Stimulated activated CD8-positive, alpha-beta memory T cell treated with anti-CD3 and anti-CD28 coated beads, Interleukin-12 subunit alpha, Interleukin-12 subunit beta, amount 100 ng/mL, for 4 hours (primary cell): ENCODE data around the gene ERVW-1.

ENCODE experiments used
- DNase-seq: peaks from one replicate; pipeline ENCODE4 v3.0.0-alpha.2; 2020; ENCODE audit warnings: low read depth

Gene ERVW-1

DNA sequence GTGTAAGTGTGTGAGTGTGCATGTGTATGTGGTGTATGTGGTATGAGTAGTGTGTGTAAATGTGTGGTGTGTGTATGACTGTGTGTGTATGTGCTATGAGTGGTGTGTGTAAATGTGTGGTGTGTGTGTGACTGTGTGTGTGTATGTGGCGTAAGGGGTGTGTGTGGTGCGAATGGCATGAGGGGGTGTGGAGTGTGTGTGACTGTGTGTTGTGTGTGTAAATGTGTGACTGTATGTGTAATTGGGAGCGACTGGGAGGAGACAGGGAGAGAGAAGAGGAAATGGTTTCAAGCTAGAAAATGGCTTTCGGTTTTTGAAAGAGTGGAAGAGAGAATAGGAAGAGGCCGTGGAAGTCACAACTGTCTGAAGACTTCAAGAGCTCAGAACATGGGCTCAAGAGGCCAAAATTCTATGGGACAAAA is 54.0 kb downstream of the ERVW-1 start:
- DNase-seq: no peak

DNA sequence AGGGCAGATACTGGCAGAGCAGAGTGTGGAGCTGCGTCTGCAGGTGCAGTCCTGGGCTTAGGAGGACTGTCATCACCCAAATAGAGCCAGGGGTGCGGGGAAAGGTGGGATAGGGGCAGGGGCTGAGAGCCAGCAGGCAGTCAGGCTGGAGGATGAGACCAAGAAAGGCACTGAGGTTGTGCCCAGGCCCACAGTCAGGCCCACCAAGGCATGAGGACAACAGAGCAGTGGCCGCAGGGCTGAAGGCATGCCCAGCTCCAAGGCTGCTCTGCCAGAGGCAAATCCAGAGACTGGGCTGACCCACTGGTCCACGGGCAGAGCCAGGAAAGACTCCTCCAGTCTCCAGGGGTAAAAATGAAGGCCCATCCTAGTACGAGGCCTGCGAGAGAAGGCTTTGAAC is 54.8 kb downstream of the ERVW-1 start:
- DNase-seq: no peak

DNA sequence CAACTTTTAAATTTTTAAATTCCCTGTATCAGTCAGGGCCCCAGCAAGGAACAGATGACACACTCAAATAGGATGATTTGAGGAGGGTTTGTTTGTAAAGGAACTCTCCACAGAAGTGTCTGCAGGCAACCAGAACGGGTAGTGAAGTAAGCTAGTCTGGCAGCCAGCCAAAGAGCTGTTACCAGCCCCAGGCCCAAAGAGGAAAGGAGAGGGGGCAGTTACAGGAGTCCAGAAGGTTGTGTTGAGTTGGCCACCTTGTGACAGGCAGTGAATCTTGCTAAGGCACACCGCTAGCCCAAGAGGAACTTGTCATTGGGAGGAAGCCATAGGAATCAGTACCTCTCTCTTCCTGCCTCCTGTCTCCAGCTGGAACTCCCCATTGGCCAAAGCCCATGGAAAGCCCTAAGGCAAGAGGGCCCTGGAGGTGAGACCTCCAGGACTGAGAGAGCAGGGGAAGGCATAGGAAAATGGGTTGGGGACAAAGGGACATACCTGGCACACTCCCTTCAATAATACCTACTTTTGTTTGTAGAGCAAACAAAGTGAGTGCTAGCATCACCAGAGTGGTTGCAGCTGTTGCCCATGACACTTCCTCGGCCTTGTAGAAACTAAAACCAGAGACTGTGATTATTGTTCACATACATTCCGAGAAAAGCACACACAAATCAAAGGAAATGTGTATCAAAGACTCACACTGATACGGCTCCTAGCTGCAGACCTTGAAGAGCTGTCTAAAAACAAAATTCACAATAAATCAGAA is 55.9 kb downstream of the ERVW-1 start:
- DNase-seq: no peak
